K562 (cell line): ENCODE measurements around the gene ADD1. TPM values are rescaled to one million over a fixed set of nuclear protein-coding genes. Genes with fewer than 3 reads are reported as not detected.

ENCODE experiments used
- FUS ChIP-seq: fragments of 200-400 bp; formaldehyde crosslinking; optimal IDR thresholded peaks from 2 replicates; pipeline ENCODE3; 2017; ENCODE audit warnings: low read depth, low read length
- IRF2 ChIP-seq: sonication (generic); formaldehyde crosslinking; IDR thresholded peaks from 2 replicates; pipeline ENCODE4 v1.8.1; 2022; ENCODE audit warnings: mild to moderate bottlenecking, missing genetic modification reagents
- KDM4B ChIP-seq, 2 experiments: fragments of 450-650 bp in 1 of 2; sonication (generic) in 1 of 2; IDR thresholded peaks; 2 replicates each; pipeline ENCODE4 v1.6.1; 2016 to 2017; ENCODE audit warnings: borderline replicate concordance in 2 of 2, antibody characterized with exemption in 1 of 2, low read depth in 1 of 2, mild to moderate bottlenecking in 1 of 2
- LCOR ChIP-seq: sonication (generic); formaldehyde crosslinking; IDR thresholded peaks from 2 replicates; pipeline ENCODE4 v1.8.0; 2022; ENCODE audit warnings: mild to moderate bottlenecking, missing genetic modification reagents
- MEF2D ChIP-seq: conservative IDR thresholded peaks from 2 replicates; pipeline ENCODE4 v1.6.1; 2016; ENCODE audit warnings: low read depth, missing genetic modification characterization, missing compliant biosample characterization
- NRF1 ChIP-seq, 2 experiments: fragments of 450-650 bp; IDR thresholded peaks in 1 of 2; conservative IDR thresholded peaks in 1 of 2; 2 replicates each; pipeline ENCODE4 v1.6.1; 2014; ENCODE audit warnings: mild to moderate bottlenecking in 2 of 2
- SRSF3 ChIP-seq: fragments of 200-400 bp; formaldehyde crosslinking; IDR thresholded peaks from 2 replicates; pipeline ENCODE4 v1.6.1; 2016; ENCODE audit warnings: mild to moderate bottlenecking, low read length, moderate library complexity; ENCODE audit not compliant: insufficient read depth
- ZBED1 ChIP-seq: IDR thresholded peaks from 2 replicates; pipeline ENCODE4 v1.6.1; 2014
- ZBTB1 ChIP-seq: sonication (generic); formaldehyde crosslinking; IDR thresholded peaks from 2 replicates; pipeline ENCODE4 v1.8.1; 2023; ENCODE audit warnings: missing genetic modification reagents, low read depth, mild to moderate bottlenecking, borderline replicate concordance
- ZNF197 ChIP-seq: fragments of 200-800 bp; sonication (Bioruptor generic); IDR thresholded peaks from 2 replicates; pipeline ENCODE4 v1.6.1; 2016; ENCODE audit warnings: low read depth, missing genetic modification characterization, missing compliant biosample characterization
- ZNF24 ChIP-seq: fragments of 450-650 bp; IDR thresholded peaks from 2 replicates; pipeline ENCODE4 v1.6.1; 2016
- ZNF589 ChIP-seq: fragments of 200-800 bp; sonication (Bioruptor generic); IDR thresholded peaks from 2 replicates; pipeline ENCODE4 v1.6.1; 2016; ENCODE audit warnings: low read depth, missing genetic modification characterization, missing compliant biosample characterization
- polyA plus RNA-seq, 8 experiments: library from polyadenylated mRNA; depleted of rRNA in 4 of 8; stranded (reverse) in 5 of 8; unstranded in 3 of 8; fragments of >200 nt; fragmentation: Nextera tagmentation in 2 of 8; fragmentation: Illumina TruSeq in 1 of 8; extraction: Ambion mirVana in 2 of 8; extraction: Trizol in 1 of 8; gene quantifications; 2 replicates each; pipeline versions ENCODE4 v1.2.1 to v1.2.3, GENCODE V29; 2011 to 2014; ENCODE audit warnings: inconsistent platforms in 1 of 8, missing spikeins in 1 of 8
- total RNA-seq, 7 experiments: library from RNA; depleted of rRNA in 6 of 7; stranded (reverse); fragments of >200 nt in 6 of 7; fragmentation: Illumina TruSeq in 2 of 7; extraction: Trizol in 2 of 7; gene quantifications; 2 replicates each; pipeline versions ENCODE4 v1.2.1 to v1.2.3, GENCODE V29; 2011 to 2021; ENCODE audit warnings: low replicate concordance in 1 of 7
- TF ChIP-seq, protein P1 (sequence below): fragments of 250-450 bp; sonication (Bioruptor Pico); IDR thresholded peaks from 2 replicates; pipeline ENCODE4 v1.5.1; 2021; ENCODE audit warnings: mild to moderate bottlenecking
- TF ChIP-seq, protein P2 (sequence below): fragments of 450-650 bp; IDR thresholded peaks from 2 replicates; pipeline ENCODE4 v1.6.1; 2016
- TF ChIP-seq, protein P3 (sequence below): fragments of 250-450 bp; sonication (Bioruptor Pico); IDR thresholded peaks from 2 replicates; pipeline ENCODE4 v1.8.0; 2022; ENCODE audit warnings: inconsistent platforms, mild to moderate bottlenecking, moderate library complexity, borderline replicate concordance
- TF ChIP-seq, protein P4 (sequence below), 2 experiments: fragments of 150-350 bp in 1 of 2; IDR thresholded peaks; 2 replicates each; pipeline ENCODE4 v1.6.1; 2012 to 2016; ENCODE audit warnings: low read depth in 2 of 2, low read length in 2 of 2, mild to moderate bottlenecking in 1 of 2, moderate library complexity in 1 of 2
- TF ChIP-seq, protein P5 (sequence below): sonication (generic); formaldehyde crosslinking; IDR thresholded peaks from 2 replicates; pipeline ENCODE4 v1.8.0; 2022; ENCODE audit warnings: missing genetic modification reagents, mild to moderate bottlenecking, borderline replicate concordance

The ADD1 gene
- total and polyA plus RNA-seq, 9 of the 15 experiments (the other 6 are each of a cell fraction or from before 2014, with no cell fraction given): 17.5 to 153 (median 74.0) TPM

DNA sequence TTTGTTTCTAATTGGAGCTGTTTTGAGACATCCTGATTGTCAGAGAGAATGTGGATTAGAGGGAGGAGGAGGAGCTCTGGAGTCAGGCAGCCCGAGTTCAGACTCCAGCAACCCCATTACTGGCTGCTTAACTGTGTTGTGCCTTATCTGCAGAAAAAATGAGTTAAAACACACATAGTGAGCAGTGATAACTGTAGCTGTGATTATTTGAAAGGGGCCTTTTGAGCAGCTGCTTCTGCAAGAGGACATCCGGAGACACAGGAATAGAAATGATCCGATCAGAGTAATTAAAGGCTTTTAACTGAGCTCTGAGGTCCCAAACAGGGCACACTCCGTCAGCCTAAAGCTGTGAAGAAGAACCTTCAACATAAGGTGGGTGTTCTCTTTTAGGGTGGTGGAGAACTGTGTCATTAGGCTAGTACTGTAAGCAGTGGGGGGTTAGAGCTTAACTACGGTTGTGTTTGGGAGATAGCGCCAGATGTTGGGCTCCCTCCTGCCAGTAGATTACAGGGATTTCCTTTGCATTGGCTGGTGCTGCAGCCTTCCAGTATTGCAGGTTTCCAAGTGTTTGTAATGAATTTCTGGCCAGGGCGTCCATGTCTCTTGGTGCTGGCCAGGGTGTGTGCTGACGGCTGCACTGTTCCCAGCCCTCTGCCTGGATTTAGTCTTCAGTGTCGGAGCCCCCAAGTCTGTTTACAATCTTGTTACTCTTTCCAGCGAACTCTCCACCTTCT is 24.3 kb downstream of the ADD1 start (continued):
- TF ChIP-seq, protein P1, sequence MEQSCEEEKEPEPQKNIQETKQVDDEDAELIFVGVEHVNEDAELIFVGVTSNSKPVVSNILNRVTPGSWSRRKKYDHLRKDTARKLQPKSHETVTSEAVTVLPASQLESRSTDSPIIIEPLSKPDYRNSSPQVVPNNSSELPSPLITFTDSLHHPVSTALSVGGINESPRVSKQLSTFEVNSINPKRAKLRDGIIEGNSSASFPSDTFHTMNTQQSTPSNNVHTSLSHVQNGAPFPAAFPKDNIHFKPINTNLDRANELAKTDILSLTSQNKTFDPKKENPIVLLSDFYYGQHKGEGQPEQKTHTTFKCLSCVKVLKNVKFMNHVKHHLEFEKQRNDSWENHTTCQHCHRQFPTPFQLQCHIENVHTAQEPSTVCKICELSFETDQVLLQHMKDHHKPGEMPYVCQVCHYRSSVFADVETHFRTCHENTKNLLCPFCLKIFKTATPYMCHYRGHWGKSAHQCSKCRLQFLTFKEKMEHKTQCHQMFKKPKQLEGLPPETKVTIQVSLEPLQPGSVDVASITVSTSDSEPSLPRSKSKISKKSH (CRISPR knock-in tag): no peak
- TF ChIP-seq, protein P2, sequence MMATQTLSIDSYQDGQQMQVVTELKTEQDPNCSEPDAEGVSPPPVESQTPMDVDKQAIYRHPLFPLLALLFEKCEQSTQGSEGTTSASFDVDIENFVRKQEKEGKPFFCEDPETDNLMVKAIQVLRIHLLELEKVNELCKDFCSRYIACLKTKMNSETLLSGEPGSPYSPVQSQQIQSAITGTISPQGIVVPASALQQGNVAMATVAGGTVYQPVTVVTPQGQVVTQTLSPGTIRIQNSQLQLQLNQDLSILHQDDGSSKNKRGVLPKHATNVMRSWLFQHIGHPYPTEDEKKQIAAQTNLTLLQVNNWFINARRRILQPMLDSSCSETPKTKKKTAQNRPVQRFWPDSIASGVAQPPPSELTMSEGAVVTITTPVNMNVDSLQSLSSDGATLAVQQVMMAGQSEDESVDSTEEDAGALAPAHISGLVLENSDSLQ: peak; percentile 18; the same call in 1 of the 2 replicates
- TF ChIP-seq ZBTB1 (CRISPR knock-in tag) (no peak), NRF1 (conservative IDR thresholded peaks at IDR 0.05 in 1 of 2, IDR thresholded peaks at IDR 0.05 in 1 of 2) (peak; percentile 20 to 45; a peak in 2 of 4 replicates), ZBED1 (no peak), MEF2D (tag) (peak; percentile 68), ZNF589 (CRISPR knock-in tag) (peak; percentile 93), FUS (no peak), ZNF24 (no peak), SRSF3 (no peak), KDM4B (IDR thresholded peaks at IDR 0.05; ENCODE audit: borderline replicate concordance in 2 of 2, low read depth in 1 of 2) (no peak), ZNF197 (CRISPR knock-in tag) (0 out of 2 replicates have a peak, but pooled peaks have one; percentile 68), IRF2 (no peak), LCOR (CRISPR knock-in tag) (no peak)
- TF ChIP-seq, protein P3, sequence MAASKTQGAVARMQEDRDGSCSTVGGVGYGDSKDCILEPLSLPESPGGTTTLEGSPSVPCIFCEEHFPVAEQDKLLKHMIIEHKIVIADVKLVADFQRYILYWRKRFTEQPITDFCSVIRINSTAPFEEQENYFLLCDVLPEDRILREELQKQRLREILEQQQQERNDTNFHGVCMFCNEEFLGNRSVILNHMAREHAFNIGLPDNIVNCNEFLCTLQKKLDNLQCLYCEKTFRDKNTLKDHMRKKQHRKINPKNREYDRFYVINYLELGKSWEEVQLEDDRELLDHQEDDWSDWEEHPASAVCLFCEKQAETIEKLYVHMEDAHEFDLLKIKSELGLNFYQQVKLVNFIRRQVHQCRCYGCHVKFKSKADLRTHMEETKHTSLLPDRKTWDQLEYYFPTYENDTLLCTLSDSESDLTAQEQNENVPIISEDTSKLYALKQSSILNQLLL (CRISPR knock-in tag): no peak
- TF ChIP-seq, protein P4, sequence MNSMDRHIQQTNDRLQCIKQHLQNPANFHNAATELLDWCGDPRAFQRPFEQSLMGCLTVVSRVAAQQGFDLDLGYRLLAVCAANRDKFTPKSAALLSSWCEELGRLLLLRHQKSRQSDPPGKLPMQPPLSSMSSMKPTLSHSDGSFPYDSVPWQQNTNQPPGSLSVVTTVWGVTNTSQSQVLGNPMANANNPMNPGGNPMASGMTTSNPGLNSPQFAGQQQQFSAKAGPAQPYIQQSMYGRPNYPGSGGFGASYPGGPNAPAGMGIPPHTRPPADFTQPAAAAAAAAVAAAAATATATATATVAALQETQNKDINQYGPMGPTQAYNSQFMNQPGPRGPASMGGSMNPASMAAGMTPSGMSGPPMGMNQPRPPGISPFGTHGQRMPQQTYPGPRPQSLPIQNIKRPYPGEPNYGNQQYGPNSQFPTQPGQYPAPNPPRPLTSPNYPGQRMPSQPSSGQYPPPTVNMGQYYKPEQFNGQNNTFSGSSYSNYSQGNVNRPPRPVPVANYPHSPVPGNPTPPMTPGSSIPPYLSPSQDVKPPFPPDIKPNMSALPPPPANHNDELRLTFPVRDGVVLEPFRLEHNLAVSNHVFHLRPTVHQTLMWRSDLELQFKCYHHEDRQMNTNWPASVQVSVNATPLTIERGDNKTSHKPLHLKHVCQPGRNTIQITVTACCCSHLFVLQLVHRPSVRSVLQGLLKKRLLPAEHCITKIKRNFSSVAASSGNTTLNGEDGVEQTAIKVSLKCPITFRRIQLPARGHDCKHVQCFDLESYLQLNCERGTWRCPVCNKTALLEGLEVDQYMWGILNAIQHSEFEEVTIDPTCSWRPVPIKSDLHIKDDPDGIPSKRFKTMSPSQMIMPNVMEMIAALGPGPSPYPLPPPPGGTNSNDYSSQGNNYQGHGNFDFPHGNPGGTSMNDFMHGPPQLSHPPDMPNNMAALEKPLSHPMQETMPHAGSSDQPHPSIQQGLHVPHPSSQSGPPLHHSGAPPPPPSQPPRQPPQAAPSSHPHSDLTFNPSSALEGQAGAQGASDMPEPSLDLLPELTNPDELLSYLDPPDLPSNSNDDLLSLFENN (IDR thresholded peaks at IDR 0.05; ENCODE audit: low read depth in 2 of 2, low read length in 2 of 2): peak in 1 of 2 experiments; percentile 86; a peak in 2 of 4 replicates
- TF ChIP-seq, protein P5, sequence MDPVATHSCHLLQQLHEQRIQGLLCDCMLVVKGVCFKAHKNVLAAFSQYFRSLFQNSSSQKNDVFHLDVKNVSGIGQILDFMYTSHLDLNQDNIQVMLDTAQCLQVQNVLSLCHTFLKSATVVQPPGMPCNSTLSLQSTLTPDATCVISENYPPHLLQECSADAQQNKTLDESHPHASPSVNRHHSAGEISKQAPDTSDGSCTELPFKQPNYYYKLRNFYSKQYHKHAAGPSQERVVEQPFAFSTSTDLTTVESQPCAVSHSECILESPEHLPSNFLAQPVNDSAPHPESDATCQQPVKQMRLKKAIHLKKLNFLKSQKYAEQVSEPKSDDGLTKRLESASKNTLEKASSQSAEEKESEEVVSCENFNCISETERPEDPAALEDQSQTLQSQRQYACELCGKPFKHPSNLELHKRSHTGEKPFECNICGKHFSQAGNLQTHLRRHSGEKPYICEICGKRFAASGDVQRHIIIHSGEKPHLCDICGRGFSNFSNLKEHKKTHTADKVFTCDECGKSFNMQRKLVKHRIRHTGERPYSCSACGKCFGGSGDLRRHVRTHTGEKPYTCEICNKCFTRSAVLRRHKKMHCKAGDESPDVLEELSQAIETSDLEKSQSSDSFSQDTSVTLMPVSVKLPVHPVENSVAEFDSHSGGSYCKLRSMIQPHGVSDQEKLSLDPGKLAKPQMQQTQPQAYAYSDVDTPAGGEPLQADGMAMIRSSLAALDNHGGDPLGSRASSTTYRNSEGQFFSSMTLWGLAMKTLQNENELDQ: no peak
